ENCODE measurements around the gene ENAH.

DNA sequence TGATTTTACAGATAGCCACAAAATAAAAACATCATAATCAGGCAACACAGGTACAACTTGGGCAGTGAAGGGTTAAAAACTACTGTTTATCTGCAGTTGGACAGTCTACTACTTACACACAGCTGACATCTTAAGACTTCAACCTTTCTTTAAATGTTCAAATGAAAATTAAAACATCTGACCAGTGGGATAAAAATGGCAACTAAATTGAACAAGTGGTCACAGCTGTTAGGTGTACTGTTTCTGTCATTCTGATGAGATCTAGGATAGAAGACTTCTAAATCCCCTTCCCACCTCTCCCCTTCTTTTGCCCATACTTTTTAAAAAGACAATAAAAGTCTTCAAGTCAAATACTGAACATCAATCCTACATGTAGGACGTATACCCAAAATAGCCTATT lies 56.2 kb downstream of the ENAH start:
- TF ChIP-seq, protein P1, sequence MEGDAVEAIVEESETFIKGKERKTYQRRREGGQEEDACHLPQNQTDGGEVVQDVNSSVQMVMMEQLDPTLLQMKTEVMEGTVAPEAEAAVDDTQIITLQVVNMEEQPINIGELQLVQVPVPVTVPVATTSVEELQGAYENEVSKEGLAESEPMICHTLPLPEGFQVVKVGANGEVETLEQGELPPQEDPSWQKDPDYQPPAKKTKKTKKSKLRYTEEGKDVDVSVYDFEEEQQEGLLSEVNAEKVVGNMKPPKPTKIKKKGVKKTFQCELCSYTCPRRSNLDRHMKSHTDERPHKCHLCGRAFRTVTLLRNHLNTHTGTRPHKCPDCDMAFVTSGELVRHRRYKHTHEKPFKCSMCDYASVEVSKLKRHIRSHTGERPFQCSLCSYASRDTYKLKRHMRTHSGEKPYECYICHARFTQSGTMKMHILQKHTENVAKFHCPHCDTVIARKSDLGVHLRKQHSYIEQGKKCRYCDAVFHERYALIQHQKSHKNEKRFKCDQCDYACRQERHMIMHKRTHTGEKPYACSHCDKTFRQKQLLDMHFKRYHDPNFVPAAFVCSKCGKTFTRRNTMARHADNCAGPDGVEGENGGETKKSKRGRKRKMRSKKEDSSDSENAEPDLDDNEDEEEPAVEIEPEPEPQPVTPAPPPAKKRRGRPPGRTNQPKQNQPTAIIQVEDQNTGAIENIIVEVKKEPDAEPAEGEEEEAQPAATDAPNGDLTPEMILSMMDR (IDR thresholded peaks at IDR 0.05) = no peak
- no peak for TF ChIP-seq POLR2A (IDR thresholded peaks at IDR 0.05)

Data from uterus (tissue), 2 donors.